PC-3 (cell line): ENCODE measurements around the gene C5AR2. TPM values are rescaled to one million over a fixed set of nuclear protein-coding genes. Genes with fewer than 3 reads are reported as not detected.

Source experiments
- ATAC-seq: fragments of 200-7000 bp; cut with Tn5 transposase; 2 replicates; pipeline ENCODE4 v1.9.1; 2020; ENCODE audit warnings: mild to moderate bottlenecking, moderate library complexity
- BruUV-seq: library from RNA; stranded (reverse); fragments of 400-500 nt; replicated peaks from 2 replicates; lab custom pipeline; 2021; lab: Mats Ljungman, UMichigan
- CTCF ChIA-PET: fragments of 300-600 bp; sonication (Branson Sonifier 250); formaldehyde crosslinking; loops from one replicate; lab custom pipeline; 2022; ENCODE audit warnings: antibody characterized with exemption; lab: Charles Lee
- POLR2A ChIA-PET: fragments of 300-600 bp; sonication (Branson Sonifier 250); formaldehyde crosslinking; loops from one replicate; lab custom pipeline; 2022; ENCODE audit warnings: antibody characterized with exemption; ENCODE audit not compliant: unreplicated experiment; lab: Charles Lee
- DNase-seq: peaks from one replicate; pipeline ENCODE4 v3.0.0-alpha.2; 2015
- H2AFZ ChIP-seq: fragments of 300-600 bp; sonication (generic); 2 replicates; pipeline ENCODE4 v1.6.0; 2016; ENCODE audit warnings: antibody characterized with exemption, low read length
- H3F3A ChIP-seq: fragments of 300-600 bp; sonication (generic); one replicate; pipeline ENCODE4 v1.6.0; 2017; ENCODE audit warnings: antibody characterized with exemption, low read length, control low read depth, mild to moderate bottlenecking; ENCODE audit not compliant: unreplicated experiment
- H3K27ac ChIP-seq: fragments of 300-600 bp; sonication (generic); 2 replicates; pipeline ENCODE4 v1.5.1; 2016; ENCODE audit warnings: mild to moderate bottlenecking, low read length
- H3K27me3 ChIP-seq: fragments of 300-600 bp; sonication (generic); 2 replicates; pipeline ENCODE4 v1.6.1; 2016; ENCODE audit warnings: low read length, mixed read lengths
- H3K36me3 ChIP-seq: fragments of 300-600 bp; sonication (generic); 2 replicates; pipeline ENCODE4 v1.6.1; 2016; ENCODE audit warnings: low read depth, mixed run types, low read length, mixed read lengths
- H3K4me1 ChIP-seq: fragments of 300-600 bp; sonication (generic); 2 replicates; pipeline ENCODE4 v1.5.1; 2016; ENCODE audit warnings: low read length; ENCODE audit not compliant: insufficient read depth
- H3K4me2 ChIP-seq: fragments of 300-600 bp; sonication (generic); 2 replicates; pipeline ENCODE4 v1.6.0; 2016; ENCODE audit warnings: low read length
- H3K4me3 ChIP-seq: fragments of 300-600 bp; sonication (generic); 2 replicates; pipeline ENCODE4 v1.5.1; 2016; ENCODE audit warnings: mild to moderate bottlenecking, low read length, mixed read lengths
- H3K79me2 ChIP-seq: fragments of 300-600 bp; sonication (generic); 2 replicates; pipeline ENCODE4 v1.6.1; 2017; ENCODE audit warnings: low read length, mixed read lengths
- H3K9ac ChIP-seq: fragments of 300-600 bp; sonication (generic); 2 replicates; pipeline ENCODE4 v1.6.0; 2016; ENCODE audit warnings: mild to moderate bottlenecking, low read length
- H3K9me2 ChIP-seq: fragments of 300-600 bp; sonication (generic); replicated peaks from 2 replicates; pipeline ENCODE4 v1.6.1; 2016; ENCODE audit warnings: mixed run types, low read length, mixed read lengths
- H3K9me3 ChIP-seq: fragments of 300-600 bp; sonication (generic); 2 replicates; pipeline ENCODE4 v1.6.1; 2016; ENCODE audit warnings: low read length, mixed read lengths
- H4K20me1 ChIP-seq: fragments of 300-600 bp; sonication (generic); 2 replicates; pipeline ENCODE4 v1.6.1; 2016; ENCODE audit warnings: low read length, mixed read lengths
- EZH2 ChIP-seq: fragments of 300-600 bp; sonication (generic); IDR thresholded peaks from one replicate; pipeline ENCODE4 v1.6.1; 2017; ENCODE audit warnings: antibody characterized with exemption, mild to moderate bottlenecking, low read length; ENCODE audit not compliant: unreplicated experiment
- EZH2phosphoT487 ChIP-seq: fragments of 300-600 bp; sonication (generic); IDR thresholded peaks from 2 replicates; pipeline ENCODE4 v1.6.1; 2018; ENCODE audit warnings: mild to moderate bottlenecking, antibody characterized with exemption, low read length, borderline replicate concordance
- intact Hi-C: fragments of 100-400 bp; cut with micrococcal nuclease; formaldehyde crosslinking; loops from 2 replicates; pipeline ENCODE4 v1.9.0; 2023
- total RNA-seq: library from RNA; depleted of rRNA; stranded (reverse); fragments of >200 nt; gene quantifications from 2 replicates; pipeline ENCODE4 v1.2.3, GENCODE V29; 2014
- TF ChIP-seq, protein P1 (sequence below): fragments of 300-600 bp; sonication (generic); conservative IDR thresholded peaks from 2 replicates; pipeline ENCODE4 v1.5.1; 2017; ENCODE audit warnings: antibody characterized with exemption, low read depth, mild to moderate bottlenecking, low read length

Gene C5AR2
- total RNA-seq, 1 experiment from 2014 or later, result not detected

DNA sequence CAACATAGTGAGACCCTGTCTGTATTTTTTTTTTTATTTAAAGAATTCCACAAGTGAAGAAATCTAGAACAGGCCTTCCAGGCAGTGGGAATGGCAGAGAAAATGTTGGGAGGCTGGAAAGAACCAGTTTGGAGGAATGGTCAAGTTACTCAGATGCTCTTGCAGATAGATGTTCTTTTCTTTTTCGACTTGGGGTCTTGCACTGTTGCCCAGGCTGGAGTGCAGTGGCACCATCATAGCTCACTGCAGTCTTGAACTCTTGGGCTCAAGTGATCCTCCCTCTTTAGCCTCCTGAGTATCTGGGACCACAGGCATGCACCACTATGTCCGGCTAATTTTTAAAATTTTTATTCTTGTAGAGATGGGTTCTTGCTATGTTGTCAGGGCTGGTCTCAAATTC, 21.7 kb upstream of the C5AR2 start:
- POLR2A ChIA-PET, result no interaction called here
- DNase-seq, result no peak
- no peak overlapping the region for H2AFZ ChIP-seq

GRCh38 chr19:47310819-47311218, 21.2 kb upstream of the C5AR2 start:
- CTCF ChIA-PET, result no interaction called here
- no peak for ATAC-seq

More for the DNA sequence above, 21.7 kb upstream of the C5AR2 start:
- no peak overlapping the region for H3K9ac ChIP-seq
- no peak overlapping the region for H3K4me3 ChIP-seq
- TF ChIP-seq, protein P1, sequence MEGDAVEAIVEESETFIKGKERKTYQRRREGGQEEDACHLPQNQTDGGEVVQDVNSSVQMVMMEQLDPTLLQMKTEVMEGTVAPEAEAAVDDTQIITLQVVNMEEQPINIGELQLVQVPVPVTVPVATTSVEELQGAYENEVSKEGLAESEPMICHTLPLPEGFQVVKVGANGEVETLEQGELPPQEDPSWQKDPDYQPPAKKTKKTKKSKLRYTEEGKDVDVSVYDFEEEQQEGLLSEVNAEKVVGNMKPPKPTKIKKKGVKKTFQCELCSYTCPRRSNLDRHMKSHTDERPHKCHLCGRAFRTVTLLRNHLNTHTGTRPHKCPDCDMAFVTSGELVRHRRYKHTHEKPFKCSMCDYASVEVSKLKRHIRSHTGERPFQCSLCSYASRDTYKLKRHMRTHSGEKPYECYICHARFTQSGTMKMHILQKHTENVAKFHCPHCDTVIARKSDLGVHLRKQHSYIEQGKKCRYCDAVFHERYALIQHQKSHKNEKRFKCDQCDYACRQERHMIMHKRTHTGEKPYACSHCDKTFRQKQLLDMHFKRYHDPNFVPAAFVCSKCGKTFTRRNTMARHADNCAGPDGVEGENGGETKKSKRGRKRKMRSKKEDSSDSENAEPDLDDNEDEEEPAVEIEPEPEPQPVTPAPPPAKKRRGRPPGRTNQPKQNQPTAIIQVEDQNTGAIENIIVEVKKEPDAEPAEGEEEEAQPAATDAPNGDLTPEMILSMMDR, result no peak
- TF ChIP-seq EZH2phosphoT487, result no peak
- TF ChIP-seq EZH2, result no peak
- H3F3A ChIP-seq, result no peaks in the 10 kb centered on the region
- H3K27me3 ChIP-seq, result no peaks in the 10 kb centered on the region
- ATAC-seq, result no peak
- BruUV-seq, result no TSS peak
- CTCF ChIA-PET, result no interaction called here
- no peak overlapping the region for H3K27ac ChIP-seq
- no peaks in the 10 kb centered on the region for H4K20me1 ChIP-seq
- H3K4me2 ChIP-seq, result no peak overlapping the region
- no peaks in the 10 kb centered on the region for H3K79me2 ChIP-seq
- no peaks in the 10 kb centered on the region for H3K9me3 ChIP-seq
- H3K9me2 ChIP-seq, result no peaks in the 10 kb centered on the region
- H3K4me1 ChIP-seq, result no peaks in the 10 kb centered on the region; the same call in 1 of the 2 replicates
- no peaks in the 10 kb centered on the region for H3K36me3 ChIP-seq
- intact Hi-C loops, result no loop called here

More at GRCh38 chr19:47310819-47311218, 21.2 kb upstream of the C5AR2 start:
- Histone ChIP-seq H3K9ac (no peak overlapping the region), H2AFZ (no peak overlapping the region), H3K4me2 (no peak overlapping the region), H3K27me3 (no peaks in the 10 kb centered on the region), H4K20me1 (no peaks in the 10 kb centered on the region), H3K27ac (no peak overlapping the region), H3K9me3 (no peaks in the 10 kb centered on the region), H3K36me3 (no peaks in the 10 kb centered on the region), H3K4me3 (no peak overlapping the region), H3K9me2 (no peaks in the 10 kb centered on the region), H3K4me1 (peaks cover 3% of the 10 kb centered on the region; the same call in 1 of the 2 replicates), H3K79me2 (no peaks in the 10 kb centered on the region), H3F3A (no peaks in the 10 kb centered on the region)
- TF ChIP-seq, protein P1, result no peak
- no peak for TF ChIP-seq EZH2phosphoT487
- TF ChIP-seq EZH2, result no peak
- DNase-seq, result peak; percentile 55
- BruUV-seq, result no TSS peak
- POLR2A ChIA-PET, result no interaction called here
- intact Hi-C loops, result no loop called here
